ENCODE data around the gene BNIP1. TPM values are rescaled to one million over a fixed set of nuclear protein-coding genes. Genes with fewer than 3 reads are reported as not detected.

The BNIP1 gene
- total and polyA plus RNA-seq, 2 donors (not counting 3 experiments of a cell fraction or from before 2014, with no cell fraction given) = 19.7 to 22.6 TPM

DNA sequence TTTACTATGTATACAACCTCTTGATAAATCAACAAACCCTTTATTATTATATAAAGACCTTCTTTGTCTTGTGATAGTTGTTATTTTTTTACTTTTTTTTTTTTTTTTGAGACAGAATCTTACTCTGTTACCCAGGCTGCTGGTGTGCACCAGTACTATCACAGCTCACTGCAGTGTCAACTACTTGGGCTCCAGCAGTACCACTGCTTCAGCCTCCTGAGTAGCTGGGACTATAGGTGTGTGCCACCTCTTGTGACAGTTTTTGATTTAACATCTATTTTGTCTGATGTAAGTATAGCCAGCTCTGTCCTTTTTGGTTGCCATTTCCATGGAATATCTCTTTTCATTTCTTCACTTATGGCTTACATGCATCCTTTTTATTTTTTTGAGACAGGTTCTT, 45.5 kb upstream of the BNIP1 start:
- dilution Hi-C loops (cut with MboI; ENCODE audit: extremely low pct_ligation_motif_present, low sequenced_read_pairs) (no loop called here), intact Hi-C loops (cut with micrococcal nuclease) (no loop called here)
- POLR2A ChIA-PET = no interaction called here
- Histone ChIP-seq H3K4me3 (replicated peaks in 1 of 3; ENCODE audit: insufficient read depth in 1 of 3, low read depth in 1 of 3, low read length in 3 of 3) (no peak overlapping the region), H3K9me1 (replicated peaks; ENCODE audit: control insufficient read depth, extremely low read depth, insufficient read depth, low read length) (no peaks in the 10 kb centered on the region), H2AFZ (ENCODE audit: low read depth, low read length) (no peak overlapping the region), H4K20me1 (replicated peaks; ENCODE audit: control insufficient read depth, extremely low read depth, insufficient read depth, low read length) (no peaks in the 10 kb centered on the region), H3K4me2 (ENCODE audit: insufficient read depth, low read length) (no peak overlapping the region), H3K27me3 (ENCODE audit: control insufficient read depth in 2 of 2, insufficient read depth in 2 of 2, low read length in 2 of 2) (no peaks in the 10 kb centered on the region), H3K4me1 (ENCODE audit: control insufficient read depth, extremely low read depth, insufficient read depth, low read length) (peaks cover 8% of the 10 kb centered on the region), H3K27ac (ENCODE audit: insufficient read depth, low read depth, low read length) (no peak overlapping the region), H3K36me3 (ENCODE audit: control insufficient read depth in 2 of 2, extremely low read depth in 1 of 2, insufficient read depth in 2 of 2, low read length in 2 of 2) (no peaks in the 10 kb centered on the region), H3K79me2 (ENCODE audit: control insufficient read depth, insufficient read depth, low read length) (no peaks in the 10 kb centered on the region), H3K9ac (replicated peaks; ENCODE audit: extremely low read depth, insufficient read depth, low read length) (no peak overlapping the region), H3K9me3 (replicated peaks; ENCODE audit: control insufficient read depth, insufficient read depth, low read length) (no peaks in the 10 kb centered on the region)
- FAIRE-seq = no peak
- no TSS peak for BruUV-seq (replicated peaks)
- CTCF ChIA-PET = interaction anchor here (0.6 to 1.1 kb wide), 2 partner anchors 43 to 321 kb away, joined by 3 read pairs; no protein-coding TSS in a partner anchor
- TF ChIP-seq, protein P1, sequence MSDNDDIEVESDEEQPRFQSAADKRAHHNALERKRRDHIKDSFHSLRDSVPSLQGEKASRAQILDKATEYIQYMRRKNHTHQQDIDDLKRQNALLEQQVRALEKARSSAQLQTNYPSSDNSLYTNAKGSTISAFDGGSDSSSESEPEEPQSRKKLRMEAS (IDR thresholded peaks at IDR 0.05; ENCODE audit: insufficient read depth, insufficient read length) = no peak
- TF ChIP-seq MYC (IDR thresholded peaks at IDR 0.05; ENCODE audit: low read depth, low read length) (no peak), POLR2A (IDR thresholded peaks at IDR 0.05; ENCODE audit: low read depth, low read length) (no peak), FOS (IDR thresholded peaks at IDR 0.05; ENCODE audit: borderline replicate concordance, insufficient read depth, low read length) (no peak), JUN (IDR thresholded peaks at IDR 0.05; ENCODE audit: borderline replicate concordance, insufficient read depth, insufficient read length, low read depth) (no peak), POLR2AphosphoS5 (IDR thresholded peaks at IDR 0.05; ENCODE audit: insufficient read depth, low read depth, low read length) (no peak), EZH2 (IDR thresholded peaks at IDR 0.05; ENCODE audit: borderline replicate concordance, low read depth, low read length, severe bottlenecking) (no peak), GATA2 (IDR thresholded peaks at IDR 0.05; ENCODE audit: insufficient read depth, insufficient read length, low read depth, low read length) (no peak)
- TF ChIP-seq, protein P2, sequence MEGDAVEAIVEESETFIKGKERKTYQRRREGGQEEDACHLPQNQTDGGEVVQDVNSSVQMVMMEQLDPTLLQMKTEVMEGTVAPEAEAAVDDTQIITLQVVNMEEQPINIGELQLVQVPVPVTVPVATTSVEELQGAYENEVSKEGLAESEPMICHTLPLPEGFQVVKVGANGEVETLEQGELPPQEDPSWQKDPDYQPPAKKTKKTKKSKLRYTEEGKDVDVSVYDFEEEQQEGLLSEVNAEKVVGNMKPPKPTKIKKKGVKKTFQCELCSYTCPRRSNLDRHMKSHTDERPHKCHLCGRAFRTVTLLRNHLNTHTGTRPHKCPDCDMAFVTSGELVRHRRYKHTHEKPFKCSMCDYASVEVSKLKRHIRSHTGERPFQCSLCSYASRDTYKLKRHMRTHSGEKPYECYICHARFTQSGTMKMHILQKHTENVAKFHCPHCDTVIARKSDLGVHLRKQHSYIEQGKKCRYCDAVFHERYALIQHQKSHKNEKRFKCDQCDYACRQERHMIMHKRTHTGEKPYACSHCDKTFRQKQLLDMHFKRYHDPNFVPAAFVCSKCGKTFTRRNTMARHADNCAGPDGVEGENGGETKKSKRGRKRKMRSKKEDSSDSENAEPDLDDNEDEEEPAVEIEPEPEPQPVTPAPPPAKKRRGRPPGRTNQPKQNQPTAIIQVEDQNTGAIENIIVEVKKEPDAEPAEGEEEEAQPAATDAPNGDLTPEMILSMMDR (IDR thresholded peaks at IDR 0.05; ENCODE audit: extremely low read depth in 1 of 2, insufficient read depth in 1 of 2, low read depth in 1 of 2, low read length in 2 of 2) = no peak
- no peak for DNase-seq (ENCODE audit: low read depth, low spot score)

Data from endothelial cell of umbilical vein (primary cell).